Breast epithelium (tissue), 4 donors: Measurements from ENCODE around the gene SERPINI1. TPM values are rescaled to one million over a fixed set of nuclear protein-coding genes. Genes with fewer than 3 reads are reported as not detected.

Experiments
- DNase-seq, 2 donors: peaks; one replicate each; pipeline ENCODE4 v3.0.0-alpha.2; 2019; ENCODE audit warnings: low spot score in 2 of 2
- H3K27ac ChIP-seq, 2 donors: fragments of 200-600 bp; sonication (generic) in 1 of 2; one replicate each; pipeline ENCODE4 v1.5.1; 2016 to 2019; ENCODE audit warnings: mild to moderate bottlenecking in 1 of 2
- H3K27me3 ChIP-seq, 2 donors: fragments of 200-600 bp; sonication (generic) in 1 of 2; one replicate each; pipeline versions ENCODE4 v1.5.1 to v1.6.0; 2017 to 2019; ENCODE audit warnings: control low read depth in 1 of 2, mild to moderate bottlenecking in 1 of 2
- H3K36me3 ChIP-seq: fragments of 200-600 bp; one replicate; pipeline ENCODE4 v1.5.1; 2019
- H3K4me1 ChIP-seq, 2 donors: fragments of 200-600 bp; sonication (generic); one replicate each; pipeline ENCODE4 v1.5.1; 2016 to 2019; ENCODE audit warnings: control low read depth in 1 of 2
- H3K4me3 ChIP-seq, 3 donors: fragments of 200-600 bp; sonication (generic); 1 replicate in 2 of 3; 2 replicates in 1 of 3; pipeline ENCODE4 v1.5.1; 2016 to 2019; ENCODE audit warnings: mild to moderate bottlenecking in 3 of 3, moderate library complexity in 2 of 3
- H3K9me3 ChIP-seq, 2 donors: fragments of 200-600 bp; sonication (generic) in 1 of 2; one replicate each; pipeline ENCODE4 v1.5.1; 2016 to 2019; ENCODE audit warnings: control low read depth in 1 of 2
- CTCF ChIP-seq, 3 donors: fragments of 450-650 bp; IDR thresholded peaks; one replicate each; pipeline ENCODE4 v1.5.1; 2016 to 2017; ENCODE audit warnings: antibody characterized with exemption in 3 of 3, mild to moderate bottlenecking in 3 of 3, moderate library complexity in 3 of 3
- POLR2A ChIP-seq: fragments of 450-650 bp; IDR thresholded peaks from one replicate; pipeline ENCODE4 v1.6.1; 2016; ENCODE audit warnings: antibody characterized with exemption, mild to moderate bottlenecking, moderate library complexity
- POLR2AphosphoS5 ChIP-seq, 3 donors: sonication (generic); formaldehyde crosslinking; IDR thresholded peaks; one replicate each; pipeline ENCODE4 v1.6.1; 2017; ENCODE audit warnings: antibody characterized with exemption in 3 of 3
- intact Hi-C: fragments of 100-400 bp; cut with DNase I; formaldehyde crosslinking; loops from one replicate; pipeline ENCODE4 v1.15.1; 2023; ENCODE audit warnings: low total_unique reads
- total RNA-seq, 3 donors: library from RNA; depleted of rRNA; stranded (reverse); fragments of >200 nt; gene quantifications; one replicate each; pipeline ENCODE4 v1.1.0, GENCODE V29; 2016

The SERPINI1 gene
- total RNA-seq, 3 donors from 2014 or later, result 4.3 to 10.8 (median 6.3) TPM

- Histone ChIP-seq H3K27ac (no peak overlapping the region), H3K36me3 (no peaks in the 10 kb centered on the region), H3K4me1 (peaks cover 0 to 4% of the 10 kb centered on the region in 2 donors), H3K4me3 (no peak overlapping the region), H3K27me3 (no peaks in the 10 kb centered on the region), H3K9me3 (no peaks in the 10 kb centered on the region)
- no peak for TF ChIP-seq CTCF (IDR thresholded peaks at IDR 0.05)
- no peak for TF ChIP-seq POLR2AphosphoS5 (IDR thresholded peaks at IDR 0.05)
- no peak for TF ChIP-seq POLR2A
- DNase-seq, result no peak
- intact Hi-C loops, result no loop called here
Measured at GRCh38 chr3:167787440-167787839, 51.9 kb downstream of the SERPINI1 start.

- intact Hi-C loops, result no loop called here
- no peak for DNase-seq
- TF ChIP-seq POLR2A, result no peak
- no peaks in the 10 kb centered on the region for H3K36me3 ChIP-seq
- no peak overlapping the region for H3K27ac ChIP-seq
- H3K4me1 ChIP-seq, result no peaks in the 10 kb centered on the region
- no peaks in the 10 kb centered on the region for H3K9me3 ChIP-seq
- H3K4me3 ChIP-seq, result no peak overlapping the region
- no peaks in the 10 kb centered on the region for H3K27me3 ChIP-seq
Measured at GRCh38 chr3:167798443-167798842, 62.9 kb downstream of the SERPINI1 start.

- Histone ChIP-seq H3K4me3 (no peak overlapping the region), H3K4me1 (no peaks in the 10 kb centered on the region), H3K36me3 (no peaks in the 10 kb centered on the region), H3K27ac (no peak overlapping the region), H3K27me3 (no peaks in the 10 kb centered on the region), H3K9me3 (no peaks in the 10 kb centered on the region)
- intact Hi-C loops, result no loop called here
- TF ChIP-seq POLR2A, result no peak
- no peak for TF ChIP-seq CTCF (IDR thresholded peaks at IDR 0.05)
- no peak for TF ChIP-seq POLR2AphosphoS5 (IDR thresholded peaks at IDR 0.05)
- no peak for DNase-seq
Measured at GRCh38 chr3:167808910-167809309, 73.4 kb downstream of the SERPINI1 start.

GRCh38 chr3:167810236-167810635 lies 74.7 kb downstream of the SERPINI1 start:
- Histone ChIP-seq H3K4me1 (peaks cover 0 to 7% of the 10 kb centered on the region in 2 donors), H3K4me3 (no peak overlapping the region), H3K9me3 (no peaks in the 10 kb centered on the region), H3K27me3 (no peaks in the 10 kb centered on the region), H3K36me3 (no peaks in the 10 kb centered on the region), H3K27ac (no peak overlapping the region)
- intact Hi-C loops, result no loop called here
- TF ChIP-seq POLR2AphosphoS5 (IDR thresholded peaks at IDR 0.05) (no peak), CTCF (IDR thresholded peaks at IDR 0.05) (no peak), POLR2A (no peak)
- no peak for DNase-seq

- no peaks in the 10 kb centered on the region for H3K9me3 ChIP-seq
- intact Hi-C loops, result no loop called here
- no peaks in the 10 kb centered on the region for H3K36me3 ChIP-seq
- H3K4me3 ChIP-seq, result no peak overlapping the region
- DNase-seq, result no peak
- peaks cover 0 to 7% of the 10 kb centered on the region in 2 donors for H3K4me1 ChIP-seq
- H3K27me3 ChIP-seq, result no peaks in the 10 kb centered on the region
- no peak overlapping the region for H3K27ac ChIP-seq
- TF ChIP-seq CTCF (IDR thresholded peaks at IDR 0.05) (no peak), POLR2AphosphoS5 (IDR thresholded peaks at IDR 0.05) (no peak), POLR2A (no peak)
Measured at GRCh38 chr3:167811031-167811430, 75.5 kb downstream of the SERPINI1 start.
